Naive thymus-derived CD8-positive, alpha-beta T cell (primary cell): ENCODE measurements around the gene CPED1. TPM values are rescaled to one million over a fixed set of nuclear protein-coding genes. Genes with fewer than 3 reads are reported as not detected.
A peak's percentile ranks its signal among the peaks of the same experiment; 100 is the strongest.

Experiments used
- ATAC-seq, 2 donors: fragments of 150-1000 bp; cut with Tn5 transposase in 1 of 2; sonication (Bioruptor Pico), chemical (Tn5 transposase) in 1 of 2; 1 replicate in 1 of 2; 2 replicates in 1 of 2; pipeline ENCODE4 v1.10.0; 2021; ENCODE audit warnings: mild to moderate bottlenecking in 2 of 2, moderate library complexity in 2 of 2
- POLR2A ChIA-PET: fragments of 350-600 bp; sonication (Branson Sonifier 250); formaldehyde crosslinking; loops from one replicate; lab custom pipeline; 2021; ENCODE audit warnings: antibody characterized with exemption; lab: Charles Lee
- DNase-seq, 10 donors: peaks; one replicate each; pipeline versions ENCODE4 v3.0.0 to v3.0.0-alpha.2; 2020 to 2022
- H3K27ac Mint-ChIP-seq, 10 donors: one replicate each; pipeline ENCODE4 v1.8.0; 2020 to 2022; ENCODE audit warnings: mild to moderate bottlenecking in 10 of 10, mixed read lengths in 10 of 10, moderate library complexity in 4 of 10, inconsistent platforms in 1 of 10
- H3K27me3 Mint-ChIP-seq, 5 donors: one replicate each; pipeline ENCODE4 v1.8.0; 2021 to 2022; ENCODE audit warnings: mixed read lengths in 5 of 5
- H3K36me3 Mint-ChIP-seq, 3 donors: one replicate each; pipeline ENCODE4 v1.8.0; 2020 to 2022; ENCODE audit warnings: mixed read lengths in 3 of 3, mild to moderate bottlenecking in 2 of 3, inconsistent platforms in 1 of 3
- H3K4me1 Mint-ChIP-seq, 4 donors: one replicate each; pipeline ENCODE4 v1.8.0; 2021 to 2022; ENCODE audit warnings: mixed read lengths in 4 of 4
- H3K4me3 Mint-ChIP-seq, 10 donors: one replicate each; pipeline ENCODE4 v1.8.0; 2020 to 2022; ENCODE audit warnings: mild to moderate bottlenecking in 10 of 10, mixed read lengths in 10 of 10, moderate library complexity in 6 of 10, inconsistent platforms in 1 of 10
- H3K9me3 Mint-ChIP-seq, 9 donors: one replicate each; pipeline ENCODE4 v1.8.0; 2020 to 2022; ENCODE audit warnings: mixed read lengths in 9 of 9, mild to moderate bottlenecking in 3 of 9, inconsistent platforms in 1 of 9, moderate library complexity in 1 of 9
- polyA plus RNA-seq, 3 donors: library from polyadenylated mRNA; unstranded; fragments of 300-500 nt; fragmentation: Illumina TruSeq; gene quantifications; one replicate each; pipeline ENCODE4 v1.2.3, GENCODE V29; 2021
- total RNA-seq, 8 experiments: library from RNA in 2 of 8; stranded (reverse) in 2 of 8; gene quantifications; one replicate each; pipeline ENCODE4 v1.2.3 and lab custom pipeline; 2021 to 2026

Gene CPED1
- total and polyA plus RNA-seq, 5 experiments from 2014 or later: not detected

- no peak for ATAC-seq
- H3K9me3 Mint-ChIP-seq: no peaks in the 10 kb centered on the region
- H3K4me1 Mint-ChIP-seq: peaks cover 0 to 4% (median 0%) of the 10 kb centered on the region in 4 donors
- no peak overlapping the region for H3K27ac Mint-ChIP-seq
- POLR2A ChIA-PET: no interaction called here
- no peak overlapping the region for H3K4me3 Mint-ChIP-seq
- no peak for DNase-seq
- peaks cover 0 to 9% (median 9%) of the 10 kb centered on the region in 3 donors for H3K36me3 Mint-ChIP-seq
- H3K27me3 Mint-ChIP-seq: peaks cover 0 to 14% (median 7%) of the 10 kb centered on the region in 5 donors
These were observed 350.6 kb downstream of the CPED1 start for GRCh38 chr7:121339082-121339481.

DNA sequence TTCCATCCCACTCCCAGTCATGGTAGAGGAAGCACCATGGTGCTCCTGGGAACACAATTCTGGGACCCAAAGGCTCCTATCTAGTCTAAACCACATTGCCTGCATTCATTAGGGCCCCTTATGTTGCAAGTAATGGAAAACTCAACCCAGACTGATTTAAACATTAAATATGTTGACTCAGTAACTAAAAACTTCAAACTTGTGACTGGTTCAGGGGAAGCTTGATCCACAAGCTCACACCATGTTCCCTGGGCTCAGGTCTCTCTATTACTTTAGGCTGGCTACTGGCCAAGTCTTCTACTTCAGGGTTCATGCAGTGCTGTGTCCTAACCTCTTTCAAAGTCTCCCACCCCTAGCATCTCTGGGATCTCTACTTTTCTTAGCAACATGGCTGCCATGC lies 353.4 kb downstream of the CPED1 start:
- Mint-ChIP-seq H3K27me3 (no peaks in the 10 kb centered on the region), H3K4me3 (no peak overlapping the region), H3K9me3 (no peaks in the 10 kb centered on the region), H3K4me1 (peaks cover 0 to 4% (median 0%) of the 10 kb centered on the region in 4 donors), H3K27ac (peak overlapping the region in 1 of 10 donors; percentile 21), H3K36me3 (peaks cover 0 to 15% (median 11%) of the 10 kb centered on the region in 3 donors)
- ATAC-seq: no peak
- no peak for DNase-seq
- POLR2A ChIA-PET: no interaction called here

GRCh38 chr7:121342631-121343030 lies 354.1 kb downstream of the CPED1 start:
- Mint-ChIP-seq H3K27me3 (no peaks in the 10 kb centered on the region), H3K9me3 (no peaks in the 10 kb centered on the region), H3K27ac (no peak overlapping the region), H3K4me1 (peaks cover 0 to 4% (median 0%) of the 10 kb centered on the region in 4 donors), H3K4me3 (no peak overlapping the region), H3K36me3 (peaks cover 0 to 21% (median 17%) of the 10 kb centered on the region in 3 donors)
- DNase-seq: no peak
- no peak for ATAC-seq
- POLR2A ChIA-PET: no interaction called here

DNA sequence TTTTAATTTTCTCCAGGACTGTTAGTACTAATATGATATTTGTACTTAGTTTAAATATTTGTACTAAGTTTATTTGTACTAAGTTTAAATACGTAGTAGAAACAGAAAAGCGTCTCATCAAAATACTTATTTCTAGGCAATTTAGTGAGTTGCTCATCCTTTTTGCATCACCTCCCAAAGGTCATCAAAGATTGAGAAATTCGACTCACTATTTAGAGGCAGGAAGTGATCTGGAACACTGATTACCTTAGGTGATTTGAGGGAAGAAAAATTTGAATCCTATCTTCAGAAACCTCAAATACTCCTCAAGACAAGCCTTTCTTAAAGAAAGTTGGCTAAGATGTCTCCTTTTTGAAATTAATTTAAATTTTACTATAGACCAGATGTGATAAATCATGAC lies 354.8 kb downstream of the CPED1 start:
- H3K4me1 Mint-ChIP-seq: peaks cover 0 to 4% (median 0%) of the 10 kb centered on the region in 4 donors
- no peak for ATAC-seq
- H3K4me3 Mint-ChIP-seq: no peak overlapping the region
- H3K9me3 Mint-ChIP-seq: no peaks in the 10 kb centered on the region
- DNase-seq: no peak
- no peaks in the 10 kb centered on the region for H3K27me3 Mint-ChIP-seq
- no peak overlapping the region for H3K27ac Mint-ChIP-seq
- H3K36me3 Mint-ChIP-seq: peaks cover 0 to 21% (median 17%) of the 10 kb centered on the region in 3 donors
- POLR2A ChIA-PET: no interaction called here

DNA sequence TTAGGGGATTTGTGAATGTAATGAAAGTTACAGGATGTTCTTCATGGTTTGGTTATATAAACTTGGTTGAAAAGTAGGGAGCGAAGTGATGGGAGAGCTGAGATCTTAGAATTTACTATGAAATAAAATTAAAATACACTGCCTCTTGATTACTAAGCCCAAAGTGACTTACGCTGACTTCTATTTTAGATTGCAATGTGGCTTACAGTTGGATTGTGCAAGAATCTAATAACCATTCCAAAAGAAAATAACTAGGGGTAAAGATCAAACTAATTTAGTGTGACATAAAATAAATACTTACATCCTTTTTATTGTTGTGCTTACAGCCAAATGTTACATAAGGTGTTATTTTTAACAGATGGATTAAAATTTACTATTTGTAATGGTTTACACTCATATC lies 355.6 kb downstream of the CPED1 start:
- no peaks in the 10 kb centered on the region for H3K27me3 Mint-ChIP-seq
- ATAC-seq (no peak), DNase-seq (no peak)
- H3K4me1 Mint-ChIP-seq: no peaks in the 10 kb centered on the region
- H3K27ac Mint-ChIP-seq: no peak overlapping the region
- H3K9me3 Mint-ChIP-seq: no peaks in the 10 kb centered on the region
- POLR2A ChIA-PET: no interaction called here
- H3K4me3 Mint-ChIP-seq: no peak overlapping the region
- H3K36me3 Mint-ChIP-seq: peaks cover 0 to 19% (median 14%) of the 10 kb centered on the region in 3 donors

- peaks cover 0 to 19% (median 14%) of the 10 kb centered on the region in 3 donors for H3K36me3 Mint-ChIP-seq
- no peaks in the 10 kb centered on the region for H3K27me3 Mint-ChIP-seq
- H3K9me3 Mint-ChIP-seq: no peaks in the 10 kb centered on the region
- ATAC-seq (no peak), DNase-seq (no peak)
- POLR2A ChIA-PET: no interaction called here
- no peak overlapping the region for H3K27ac Mint-ChIP-seq
- H3K4me1 Mint-ChIP-seq: no peaks in the 10 kb centered on the region
- no peak overlapping the region for H3K4me3 Mint-ChIP-seq
These were observed 356.0 kb downstream of the CPED1 start for GRCh38 chr7:121344497-121344896.

Other genes with a start within 250 kb of the CPED1 start
- not detected for gene TSPAN12, start 130.6 kb upstream of the CPED1 start, total RNA-seq
- gene TSPAN12, start 130.6 kb upstream of the CPED1 start, polyA plus RNA-seq: not detected
- gene ING3, start 37.9 kb upstream of the CPED1 start, total RNA-seq: 10 to 100 TPM; 29.4 to 29.7 TPM
- 10 to 100 TPM; 27.8 to 34.3 (median 28.1) TPM for gene ING3, start 37.9 kb upstream of the CPED1 start, polyA plus RNA-seq